ENCODE results near the gene CMTM1. TPM values are rescaled to one million over a fixed set of nuclear protein-coding genes. Genes with fewer than 3 reads are reported as not detected.

CMTM1 gene
- polyA plus RNA-seq, 1 donor (not counting 4 experiments of a cell fraction or from before 2014, with no cell fraction given), result 0.24 TPM

DNA sequence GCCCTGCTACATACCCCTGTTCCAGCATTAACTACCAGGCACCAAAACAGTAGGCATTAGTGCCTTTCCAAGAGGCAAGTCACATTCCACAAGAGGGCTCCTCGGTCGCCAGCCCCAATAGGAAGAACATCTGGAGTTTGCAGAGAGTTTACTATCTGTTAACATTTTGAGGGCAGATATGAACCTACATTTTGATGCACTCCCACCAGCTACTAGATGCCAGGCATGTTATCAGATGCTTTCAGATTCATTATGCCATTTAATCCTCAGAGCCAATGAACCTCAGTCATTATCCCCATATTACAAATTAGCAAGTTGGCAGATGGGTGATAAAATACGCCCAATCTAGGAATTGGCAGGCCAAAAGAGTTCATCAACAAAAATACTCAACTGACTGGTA lies 8.8 kb downstream of the CMTM1 start:
- H3K9me1 ChIP-seq (ENCODE audit: control insufficient read depth, extremely low read depth, insufficient read depth, low read length), result no peaks in the 10 kb centered on the region
- H3K4me3 ChIP-seq (ENCODE audit: control insufficient read depth in 2 of 3, extremely low read depth in 1 of 3, insufficient read depth in 2 of 3, low read depth in 1 of 3, low read length in 3 of 3), result no peak overlapping the region
- H3K79me2 ChIP-seq (ENCODE audit: control insufficient read depth, insufficient read depth, low read length), result no peaks in the 10 kb centered on the region
- no peaks in the 10 kb centered on the region for H3K36me3 ChIP-seq (ENCODE audit: control insufficient read depth in 2 of 2, extremely low read depth in 1 of 2, insufficient read depth in 2 of 2, low read length in 2 of 2)
- H2AFZ ChIP-seq (ENCODE audit: control insufficient read depth, low read length), result no peak overlapping the region
- no peak overlapping the region for H3K27ac ChIP-seq (ENCODE audit: control insufficient read depth, insufficient read depth, low read length)
- no peak overlapping the region for H3K9ac ChIP-seq (ENCODE audit: control insufficient read depth, extremely low read depth, insufficient read depth, low read length)
- H3K4me1 ChIP-seq (ENCODE audit: control insufficient read depth, extremely low read depth, insufficient read depth, low read length), result peaks cover 2% of the 10 kb centered on the region
- FAIRE-seq (no peak), DNase-seq (ENCODE audit: low read depth, low spot score) (no peak)
- TF ChIP-seq EZH2 (IDR thresholded peaks at IDR 0.05; ENCODE audit: low read length) (no peak), CTCF (optimal IDR thresholded peaks at IDR 0.05 in 1 of 3, IDR thresholded peaks at IDR 0.05 in 1 of 3, conservative IDR thresholded peaks at IDR 0.05 in 1 of 3; ENCODE audit: extremely low read depth in 1 of 3, insufficient read depth in 2 of 3, low read length in 3 of 3) (no peak)
- no peaks in the 10 kb centered on the region for H4K20me1 ChIP-seq (ENCODE audit: control insufficient read depth, extremely low read depth, insufficient read depth, low read length)
- no peak overlapping the region for H3K4me2 ChIP-seq (ENCODE audit: control insufficient read depth, extremely low read depth, insufficient read depth, low read depth, low read length)
- peaks cover 21% of the 10 kb centered on the region for H3K27me3 ChIP-seq (ENCODE audit: control insufficient read depth, extremely low read depth, insufficient read depth, low read length)
- dilution Hi-C loops (cut with MboI; ENCODE audit: extremely low pct_ligation_motif_present, low sequenced_read_pairs), result no loop called here
- H3K9me3 ChIP-seq (ENCODE audit: control insufficient read depth, low read depth, low read length), result no peaks in the 10 kb centered on the region

GRCh38 chr16:66576296-66576695 lies 10.1 kb downstream of the CMTM1 start:
- no peak for TF ChIP-seq CTCF (optimal IDR thresholded peaks at IDR 0.05 in 1 of 3, IDR thresholded peaks at IDR 0.05 in 1 of 3, conservative IDR thresholded peaks at IDR 0.05 in 1 of 3; ENCODE audit: extremely low read depth in 1 of 3, insufficient read depth in 2 of 3, low read length in 3 of 3)
- TF ChIP-seq EZH2 (IDR thresholded peaks at IDR 0.05; ENCODE audit: low read length), result no peak

More at GRCh38 chr16:66576296-66576695, 10.1 kb downstream of the CMTM1 start:
- no peak overlapping the region for H2AFZ ChIP-seq (ENCODE audit: control insufficient read depth, low read length)
- no peaks in the 10 kb centered on the region for H3K9me3 ChIP-seq (ENCODE audit: control insufficient read depth, low read depth, low read length)
- no peak overlapping the region for H3K9ac ChIP-seq (ENCODE audit: control insufficient read depth, extremely low read depth, insufficient read depth, low read length)
- H3K4me1 ChIP-seq (ENCODE audit: control insufficient read depth, extremely low read depth, insufficient read depth, low read length), result peaks cover 11% of the 10 kb centered on the region
- no peak overlapping the region for H3K4me2 ChIP-seq (ENCODE audit: control insufficient read depth, extremely low read depth, insufficient read depth, low read depth, low read length)
- no peaks in the 10 kb centered on the region for H4K20me1 ChIP-seq (ENCODE audit: control insufficient read depth, extremely low read depth, insufficient read depth, low read length)
- dilution Hi-C loops (cut with MboI; ENCODE audit: extremely low pct_ligation_motif_present, low sequenced_read_pairs), result no loop called here
- no peaks in the 10 kb centered on the region for H3K79me2 ChIP-seq (ENCODE audit: control insufficient read depth, insufficient read depth, low read length)
- peaks cover 21% of the 10 kb centered on the region for H3K27me3 ChIP-seq (ENCODE audit: control insufficient read depth, extremely low read depth, insufficient read depth, low read length)
- no peak overlapping the region for H3K4me3 ChIP-seq (ENCODE audit: control insufficient read depth in 2 of 3, extremely low read depth in 1 of 3, insufficient read depth in 2 of 3, low read depth in 1 of 3, low read length in 3 of 3)
- DNase-seq (ENCODE audit: low read depth, low spot score) (no peak), FAIRE-seq (no peak)
- H3K27ac ChIP-seq (ENCODE audit: control insufficient read depth, insufficient read depth, low read length), result no peak overlapping the region
- H3K36me3 ChIP-seq (ENCODE audit: control insufficient read depth in 2 of 2, extremely low read depth in 1 of 2, insufficient read depth in 2 of 2, low read length in 2 of 2), result no peaks in the 10 kb centered on the region
- no peaks in the 10 kb centered on the region for H3K9me1 ChIP-seq (ENCODE audit: control insufficient read depth, extremely low read depth, insufficient read depth, low read length)
